GM12878 (cell line): ENCODE results near the gene PLEKHA5. TPM values are rescaled to one million over a fixed set of nuclear protein-coding genes. Genes with fewer than 3 reads are reported as not detected.

Source experiments
- ATAC-seq: fragments of 200-7000 bp; cut with Tn5 transposase; 3 replicates; pipeline ENCODE4 v1.9.1; 2020; ENCODE audit warnings: mild to moderate bottlenecking, moderate library complexity
- BruUV-seq: library from RNA; stranded (reverse); fragments of 400-500 nt; replicated peaks from 2 replicates; lab custom pipeline; 2021; lab: Mats Ljungman, UMichigan
- CTCF ChIA-PET: fragments of 300-600 bp; sonication (Branson Sonifier 250); formaldehyde crosslinking; extraction: SDS; loops from one replicate; lab custom pipeline; 2021; ENCODE audit warnings: inconsistent platforms; lab: Yijun Ruan, JAX
- POLR2A ChIA-PET: fragments of 350-600 bp; formaldehyde crosslinking; extraction: SDS; loops from one replicate; lab custom pipeline; 2021; ENCODE audit warnings: inconsistent platforms; lab: Charles Lee
- RAD21 ChIA-PET: fragments of 300-600 bp; sonication (Branson Sonifier 250); formaldehyde crosslinking; loops from one replicate; lab custom pipeline; 2023; ENCODE audit warnings: antibody characterized with exemption; ENCODE audit not compliant: unreplicated experiment; lab: Charles Lee
- SMC1A ChIA-PET: fragments of 300-600 bp; sonication (Branson Sonifier 250); formaldehyde crosslinking; loops from one replicate; lab custom pipeline; 2023; ENCODE audit not compliant: unreplicated experiment, uncharacterized antibody; lab: Charles Lee
- DNase-seq: peaks from one replicate; pipeline ENCODE4 v3.0.0-alpha.2; 2011; ENCODE audit warnings: low read depth, low spot score
- FAIRE-seq: peaks from 3 replicates; lab custom pipeline; 2011; peaks lifted over from hg19 to GRCh38; lab: Jason Lieb, UNC
- H2AFZ ChIP-seq: 2 replicates; pipeline ENCODE4 v1.6.0; 2011; ENCODE audit warnings: low read depth, low read length, control low read depth; ENCODE audit not compliant: control insufficient read depth
- H3K27ac ChIP-seq: 2 replicates; pipeline ENCODE4 v1.5.1; 2011; ENCODE audit warnings: control low read depth; ENCODE audit not compliant: control insufficient read depth, insufficient read depth
- H3K27me3 ChIP-seq, 2 experiments: replicated peaks in 1 of 2; 2 replicates each; pipeline versions ENCODE4 v1.6.0 to v1.6.1; 2011; ENCODE audit warnings: low read length in 1 of 2; ENCODE audit not compliant: control insufficient read depth in 2 of 2, insufficient read depth in 2 of 2
- H3K36me3 ChIP-seq, 2 experiments: 2 replicates each; pipeline ENCODE4 v1.5.1; 2011; ENCODE audit warnings: low read length in 1 of 2; ENCODE audit not compliant: control insufficient read depth in 2 of 2, insufficient read depth in 2 of 2
- H3K4me1 ChIP-seq: 2 replicates; pipeline ENCODE4 v1.6.1; 2011; ENCODE audit warnings: mild to moderate bottlenecking, low read length, moderate library complexity, mixed read lengths; ENCODE audit not compliant: control insufficient read depth, insufficient read depth
- H3K4me2 ChIP-seq: 2 replicates; pipeline ENCODE4 v1.6.0; 2011; ENCODE audit warnings: control low read depth; ENCODE audit not compliant: control insufficient read depth, insufficient read depth
- H3K4me3 ChIP-seq: fragments of 200-600 bp; sonication (generic); 2 replicates; pipeline ENCODE4 v1.5.1; 2016
- H3K79me2 ChIP-seq: 2 replicates; pipeline ENCODE4 v1.6.0; 2011; ENCODE audit warnings: low read length; ENCODE audit not compliant: control insufficient read depth, insufficient read depth
- H3K9ac ChIP-seq: 2 replicates; pipeline ENCODE4 v1.8.0; 2011; ENCODE audit warnings: low read length, control low read depth, mixed read lengths; ENCODE audit not compliant: control insufficient read depth, insufficient read depth
- H3K9me3 ChIP-seq: replicated peaks from 3 replicates; pipeline ENCODE4 v1.5.1; 2011; ENCODE audit warnings: mild to moderate bottlenecking, low read length; ENCODE audit not compliant: control insufficient read depth, insufficient read depth
- H4K20me1 ChIP-seq: 2 replicates; pipeline ENCODE4 v1.6.0; 2011; ENCODE audit not compliant: control insufficient read depth, insufficient read depth
- ATF3 ChIP-seq: IDR thresholded peaks from 2 replicates; pipeline ENCODE4 v1.6.1; 2011; ENCODE audit warnings: low read depth, mild to moderate bottlenecking, low read length, moderate library complexity, borderline replicate concordance; ENCODE audit errors: extremely low read depth
- CBX5 ChIP-seq: sonication (generic); IDR thresholded peaks from 2 replicates; pipeline ENCODE4 v1.6.1; 2016; ENCODE audit warnings: low read depth, moderate library complexity, mild to moderate bottlenecking, inconsistent platforms
- CHD2 ChIP-seq: IDR thresholded peaks from 2 replicates; pipeline ENCODE4 v1.6.1; 2011; ENCODE audit warnings: low read depth, low read length, improper control_type of control experiment, borderline replicate concordance
- CHD4 ChIP-seq: fragments of 200-600 bp; sonication (generic); IDR thresholded peaks from 2 replicates; pipeline ENCODE4 v1.6.1; 2016; ENCODE audit warnings: mild to moderate bottlenecking
- EP300 ChIP-seq, 2 experiments: fragments of 150-350 bp in 1 of 2; IDR thresholded peaks; 2 replicates each; pipeline ENCODE4 v1.6.1; 2011 to 2012; ENCODE audit warnings: low read depth in 2 of 2, low read length in 2 of 2, borderline replicate concordance in 1 of 2, improper control_type of control experiment in 1 of 2, inconsistent platforms in 1 of 2; ENCODE audit not compliant: control insufficient read depth in 1 of 2
- HDAC6 ChIP-seq: fragments of 200-600 bp; sonication (generic); IDR thresholded peaks from one replicate; pipeline ENCODE4 v1.8.0; 2017; ENCODE audit warnings: antibody characterized with exemption; ENCODE audit not compliant: unreplicated experiment
- PAX8 ChIP-seq: fragments of 450-650 bp; IDR thresholded peaks from 2 replicates; pipeline ENCODE4 v1.6.1; 2017; ENCODE audit warnings: mild to moderate bottlenecking, moderate library complexity
- PML ChIP-seq: IDR thresholded peaks from 2 replicates; pipeline ENCODE4 v1.6.1; 2012; ENCODE audit warnings: low read length, inconsistent platforms
- POLR2AphosphoS5 ChIP-seq: IDR thresholded peaks from 2 replicates; pipeline ENCODE4 v1.6.1; 2011; ENCODE audit warnings: mild to moderate bottlenecking, low read length, inconsistent platforms
- RCOR1 ChIP-seq: conservative IDR thresholded peaks from 2 replicates; pipeline ENCODE4 v1.6.1; 2012; ENCODE audit warnings: low read depth, low read length, improper control_type of control experiment
- SKIL ChIP-seq: fragments of 450-650 bp; IDR thresholded peaks from 2 replicates; pipeline ENCODE4 v1.6.1; 2017; ENCODE audit warnings: mild to moderate bottlenecking, low read depth, inconsistent platforms; ENCODE audit not compliant: poor library complexity, severe bottlenecking
- SP1 ChIP-seq: IDR thresholded peaks from one replicate; pipeline ENCODE4 v1.6.1; 2011; ENCODE audit warnings: low read depth, low read length
- SUPT20H ChIP-seq: IDR thresholded peaks from 2 replicates; pipeline ENCODE4 v1.6.1; 2011; ENCODE audit warnings: low read depth, mild to moderate bottlenecking, low read length, moderate library complexity, borderline replicate concordance; ENCODE audit not compliant: control insufficient read depth
- SUZ12 ChIP-seq: fragments of 200-600 bp; sonication (generic); IDR thresholded peaks from one replicate; pipeline ENCODE4 v1.6.1; 2018; ENCODE audit warnings: antibody characterized with exemption, mild to moderate bottlenecking; ENCODE audit not compliant: unreplicated experiment
- ZNF207 ChIP-seq: fragments of 450-650 bp; IDR thresholded peaks from 2 replicates; pipeline ENCODE4 v1.6.1; 2014; ENCODE audit warnings: antibody characterized with exemption, mild to moderate bottlenecking, borderline replicate concordance
- ZNF592 ChIP-seq: fragments of 450-650 bp; IDR thresholded peaks from 2 replicates; pipeline ENCODE4 v1.6.1; 2017; ENCODE audit warnings: mild to moderate bottlenecking, moderate library complexity
- WGBS: methylation state at CpG from one replicate; pipeline ENCODE4 v1.1.6; 2016; ENCODE audit warnings: low lambda C conversion rate; ENCODE audit not compliant: insufficient replicate concordance, insufficient coverage; ENCODE audit errors: missing lambda C conversion rate; 5-methylcytosine and 5-hydroxymethylcytosine counted together
- in situ Hi-C: fragments of 300-500 bp; cut with MboI; formaldehyde crosslinking; loops from 9 replicates; pipeline ENCODE4 v1.14.3; 2018; ENCODE audit warnings: mixed read lengths
- intact Hi-C: fragments of 100-400 bp; cut with micrococcal nuclease; formaldehyde crosslinking; loops from one replicate; pipeline ENCODE4 v1.14.2; 2022; ENCODE audit not compliant: unreplicated experiment
- polyA plus RNA-seq, 11 experiments: library from polyadenylated mRNA; depleted of rRNA in 4 of 11; unstranded in 6 of 11; stranded (reverse) in 5 of 11; fragments of >200 nt; fragmentation: Nextera tagmentation in 4 of 11; fragmentation: Illumina TruSeq in 1 of 11; extraction: Ambion mirVana in 4 of 11; extraction: Trizol in 1 of 11; gene quantifications; 1 replicate in 1 of 11; 2 replicates in 10 of 11; pipeline versions ENCODE4 v1.2.1 to v1.2.3, GENCODE V29; 2011 to 2016; ENCODE audit warnings: inconsistent platforms in 2 of 11, missing spikeins in 2 of 11, low read depth in 1 of 11
- total RNA-seq, 4 experiments: library from RNA; depleted of rRNA in 3 of 4; stranded (reverse); fragments of >200 nt in 3 of 4; fragmentation: Illumina TruSeq in 1 of 4; extraction: Trizol in 1 of 4; gene quantifications; 2 replicates each; pipeline versions ENCODE4 v1.2.1 to v1.2.3, GENCODE V29; 2013 to 2021
- TF ChIP-seq, protein P1 (sequence below): IDR thresholded peaks from 2 replicates; pipeline ENCODE4 v1.6.1; 2011; ENCODE audit warnings: borderline replicate concordance, low read depth, mild to moderate bottlenecking, moderate library complexity, mixed read lengths, low read length; ENCODE audit not compliant: insufficient read depth; ENCODE audit errors: extremely low read length

Gene PLEKHA5
- total and polyA plus RNA-seq, 10 of the 15 experiments (the other 5 are each of a cell fraction or from before 2014, with no cell fraction given) = 0.09 to 0.33 (median 0.18) TPM; not detected in 3

- Histone ChIP-seq H3K27me3 (no peaks in the 10 kb centered on the region), H3K79me2 (no peaks in the 10 kb centered on the region), H3K9ac (no peak overlapping the region), H2AFZ (no peak overlapping the region), H4K20me1 (no peaks in the 10 kb centered on the region), H3K4me1 (no peaks in the 10 kb centered on the region), H3K4me3 (no peak overlapping the region), H3K9me3 (no peaks in the 10 kb centered on the region), H3K27ac (no peak overlapping the region), H3K4me2 (no peak overlapping the region), H3K36me3 (no peaks in the 10 kb centered on the region)
- FAIRE-seq (no peak), DNase-seq (no peak), ATAC-seq (no peak)
- ChIA-PET CTCF (no interaction called here), SMC1A (no interaction called here), POLR2A (interaction anchor here (0.6 kb wide), 1 partner anchor 160 kb away, joined by 4 read pairs; no protein-coding TSS in a partner anchor), RAD21 (no interaction called here)
- in situ Hi-C loops = no loop called here
- no peak for TF ChIP-seq HDAC6
- no peak for TF ChIP-seq CBX5
- no peak for TF ChIP-seq ZNF592
- no peak for TF ChIP-seq SUZ12
- TF ChIP-seq SUPT20H = no peak
- no peak for TF ChIP-seq SKIL
- no peak for TF ChIP-seq CHD2
- TF ChIP-seq PAX8 = no peak
- TF ChIP-seq POLR2AphosphoS5 = no peak
- TF ChIP-seq ATF3 = no peak
- TF ChIP-seq RCOR1 = no peak
- no peak for TF ChIP-seq EP300 (IDR thresholded peaks at IDR 0.05; ENCODE audit: borderline replicate concordance in 1 of 2, control insufficient read depth in 1 of 2, low read depth in 2 of 2, low read length in 2 of 2)
- TF ChIP-seq, protein P1, sequence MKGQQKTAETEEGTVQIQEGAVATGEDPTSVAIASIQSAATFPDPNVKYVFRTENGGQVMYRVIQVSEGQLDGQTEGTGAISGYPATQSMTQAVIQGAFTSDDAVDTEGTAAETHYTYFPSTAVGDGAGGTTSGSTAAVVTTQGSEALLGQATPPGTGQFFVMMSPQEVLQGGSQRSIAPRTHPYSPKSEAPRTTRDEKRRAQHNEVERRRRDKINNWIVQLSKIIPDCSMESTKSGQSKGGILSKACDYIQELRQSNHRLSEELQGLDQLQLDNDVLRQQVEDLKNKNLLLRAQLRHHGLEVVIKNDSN = no peak
- TF ChIP-seq ZNF207 = no peak
- TF ChIP-seq PML = no peak
- no peak for TF ChIP-seq SP1
- TF ChIP-seq CHD4 = no peak
- intact Hi-C loops = no loop called here
- BruUV-seq = no TSS peak
- 0% methylated on average over 2 of the region's 2 CpGs for WGBS
Measured at GRCh38 chr12:19208456-19208855, 78.9 kb downstream of the PLEKHA5 start.
